IPS-18c (cell line): ENCODE results near the gene FOSL1.
"Not testable (repeated sequence)": the region's sequence is repeated elsewhere in the genome, so short reads cannot be mapped to it uniquely, and the experiment has no call there.

ENCODE experiments used
- H3K4me3 ChIP-seq: 2 replicates; pipeline ENCODE4 v1.7.0; 2013; ENCODE audit warnings: low read depth, mild to moderate bottlenecking, low read length, moderate library complexity; ENCODE audit not compliant: insufficient read depth
- H3K9me3 ChIP-seq: one replicate; pipeline ENCODE4 v1.6.1; 2013; ENCODE audit warnings: mild to moderate bottlenecking, low read length, moderate library complexity; ENCODE audit not compliant: control insufficient read depth, insufficient read depth

Gene FOSL1

GRCh38 chr11:65853246-65853979, 46.8 kb downstream of the FOSL1 start:
- H3K9me3 ChIP-seq = no peaks in the 10 kb centered on the region
- no peak overlapping the region; the same call in 1 of the 2 replicates for H3K4me3 ChIP-seq

- Histone ChIP-seq H3K4me3 (no peak overlapping the region; the same call in 1 of the 2 replicates), H3K9me3 (no peaks in the 10 kb centered on the region)
These were observed 47.5 kb downstream of the FOSL1 start for GRCh38 chr11:65852508-65853245.

- Histone ChIP-seq H3K4me3 (no peak overlapping the region), H3K9me3 (no peaks in the 10 kb centered on the region)
These were observed 48.2 kb downstream of the FOSL1 start for GRCh38 chr11:65851811-65852507.

- H3K9me3 ChIP-seq = no peaks in the 10 kb centered on the region
- H3K4me3 ChIP-seq = no peak overlapping the region
These were observed 49.1 kb downstream of the FOSL1 start for GRCh38 chr11:65851083-65851579.

GRCh38 chr11:65850217-65851082, 49.7 kb downstream of the FOSL1 start:
- Histone ChIP-seq H3K4me3 (no peak overlapping the region), H3K9me3 (no peaks in the 10 kb centered on the region)

GRCh38 chr11:65849771-65850216, 50.4 kb downstream of the FOSL1 start:
- H3K4me3 ChIP-seq = no peak overlapping the region
- H3K9me3 ChIP-seq = no peaks in the 10 kb centered on the region

- H3K4me3 ChIP-seq = no peak overlapping the region
- no peaks in the 10 kb centered on the region for H3K9me3 ChIP-seq
These were observed 50.8 kb downstream of the FOSL1 start for GRCh38 chr11:65849366-65849765.

GRCh38 chr11:65848693-65849092, 51.5 kb downstream of the FOSL1 start:
- H3K9me3 ChIP-seq, H3K4me3 ChIP-seq: not testable (repeated sequence)

- Histone ChIP-seq H3K4me3 (no peak overlapping the region), H3K9me3 (no peaks in the 10 kb centered on the region)
These were observed 52.4 kb downstream of the FOSL1 start for GRCh38 chr11:65847746-65848145.

- no peak overlapping the region for H3K4me3 ChIP-seq
- H3K9me3 ChIP-seq = no peaks in the 10 kb centered on the region
These were observed 55.8 kb downstream of the FOSL1 start for GRCh38 chr11:65844231-65844872.

GRCh38 chr11:65843811-65844210, 56.4 kb downstream of the FOSL1 start:
- no peak overlapping the region for H3K4me3 ChIP-seq
- no peaks in the 10 kb centered on the region for H3K9me3 ChIP-seq

- Histone ChIP-seq H3K9me3 (no peaks in the 10 kb centered on the region), H3K4me3 (no peak overlapping the region)
These were observed 58.0 kb downstream of the FOSL1 start for GRCh38 chr11:65842144-65842543.
